DND-41 (cell line): ENCODE measurements around the gene PTGIR.

Experiments
- ATAC-seq: fragments of 200-7000 bp; cut with Tn5 transposase; 3 replicates; pipeline ENCODE4 v1.9.1; 2021; ENCODE audit warnings: low read depth; ENCODE audit not compliant: insufficient read depth
- DNase-seq: peaks from one replicate; pipeline ENCODE4 v3.0.0-alpha.2; 2020
- H2AFZ ChIP-seq: 2 replicates; pipeline ENCODE4 v1.6.0; 2012; ENCODE audit warnings: low read depth, low read length
- H3K27ac ChIP-seq: 2 replicates; pipeline ENCODE4 v1.5.1; 2012; ENCODE audit warnings: low read length, inconsistent platforms
- H3K27me3 ChIP-seq: fragments of 200-600 bp; sonication (generic); 2 replicates; pipeline ENCODE4 v1.6.0; 2012; ENCODE audit warnings: low read length, mild to moderate bottlenecking, inconsistent platforms; ENCODE audit not compliant: insufficient read depth, poor library complexity
- H3K36me3 ChIP-seq: 2 replicates; pipeline ENCODE4 v1.5.1; 2012; ENCODE audit warnings: low read length, inconsistent platforms; ENCODE audit not compliant: insufficient read depth
- H3K4me1 ChIP-seq: 2 replicates; pipeline ENCODE4 v1.5.1; 2012; ENCODE audit warnings: mild to moderate bottlenecking, low read length; ENCODE audit not compliant: insufficient read depth
- H3K4me2 ChIP-seq: 2 replicates; pipeline ENCODE4 v1.6.0; 2012; ENCODE audit warnings: mild to moderate bottlenecking, moderate library complexity, low read length, inconsistent platforms; ENCODE audit not compliant: insufficient read depth
- H3K4me3 ChIP-seq, 2 experiments: fragments of 200-600 bp in 1 of 2; shearing (Covaris generic) in 1 of 2; 2 replicates each; pipeline ENCODE4 v1.5.1; 2012 to 2016; ENCODE audit warnings: inconsistent platforms in 2 of 2, low read length in 2 of 2, mild to moderate bottlenecking in 2 of 2, low read depth in 1 of 2, moderate library complexity in 1 of 2
- H3K79me2 ChIP-seq: 2 replicates; pipeline ENCODE4 v1.6.0; 2012; ENCODE audit warnings: low read length, inconsistent platforms; ENCODE audit not compliant: insufficient read depth
- H3K9ac ChIP-seq: 2 replicates; pipeline ENCODE4 v1.6.0; 2012; ENCODE audit warnings: low read depth, mild to moderate bottlenecking, inconsistent platforms, low read length, moderate library complexity
- H3K9me3 ChIP-seq: 2 replicates; pipeline ENCODE4 v1.5.1; 2012; ENCODE audit warnings: low read length, moderate library complexity, mild to moderate bottlenecking, inconsistent platforms; ENCODE audit not compliant: insufficient read depth, severe bottlenecking
- H4K20me1 ChIP-seq: 2 replicates; pipeline ENCODE4 v1.6.0; 2012; ENCODE audit warnings: low read length; ENCODE audit not compliant: insufficient read depth
- CTCF ChIP-seq: IDR thresholded peaks from 2 replicates; pipeline ENCODE4 v1.5.1; 2012; ENCODE audit warnings: borderline replicate concordance, low read length, moderate library complexity, mild to moderate bottlenecking; ENCODE audit not compliant: poor library complexity, severe bottlenecking; ENCODE audit errors: extremely low read depth
- EZH2 ChIP-seq: IDR thresholded peaks from 3 replicates; pipeline ENCODE4 v1.6.1; 2012; ENCODE audit warnings: borderline replicate concordance, low read depth, mild to moderate bottlenecking, moderate library complexity, low read length, inconsistent platforms; ENCODE audit not compliant: severe bottlenecking

Gene PTGIR

GRCh38 chr19:46610413-46610775 lies 14.5 kb downstream of the PTGIR start:
- Histone ChIP-seq H3K79me2 (peaks cover 16% of the 10 kb centered on the region), H3K9ac (no peak overlapping the region), H3K36me3 (peaks cover 53% of the 10 kb centered on the region), H3K27me3 (no peaks in the 10 kb centered on the region), H2AFZ (no peak overlapping the region), H3K4me1 (peaks cover 30% of the 10 kb centered on the region), H3K27ac (no peak overlapping the region), H3K4me2 (no peak overlapping the region), H3K9me3 (no peaks in the 10 kb centered on the region), H4K20me1 (peaks cover 48% of the 10 kb centered on the region), H3K4me3 (no peak overlapping the region)
- TF ChIP-seq CTCF = no peak
- no peak for TF ChIP-seq EZH2
- no peak for DNase-seq
- ATAC-seq = no peak

DNA sequence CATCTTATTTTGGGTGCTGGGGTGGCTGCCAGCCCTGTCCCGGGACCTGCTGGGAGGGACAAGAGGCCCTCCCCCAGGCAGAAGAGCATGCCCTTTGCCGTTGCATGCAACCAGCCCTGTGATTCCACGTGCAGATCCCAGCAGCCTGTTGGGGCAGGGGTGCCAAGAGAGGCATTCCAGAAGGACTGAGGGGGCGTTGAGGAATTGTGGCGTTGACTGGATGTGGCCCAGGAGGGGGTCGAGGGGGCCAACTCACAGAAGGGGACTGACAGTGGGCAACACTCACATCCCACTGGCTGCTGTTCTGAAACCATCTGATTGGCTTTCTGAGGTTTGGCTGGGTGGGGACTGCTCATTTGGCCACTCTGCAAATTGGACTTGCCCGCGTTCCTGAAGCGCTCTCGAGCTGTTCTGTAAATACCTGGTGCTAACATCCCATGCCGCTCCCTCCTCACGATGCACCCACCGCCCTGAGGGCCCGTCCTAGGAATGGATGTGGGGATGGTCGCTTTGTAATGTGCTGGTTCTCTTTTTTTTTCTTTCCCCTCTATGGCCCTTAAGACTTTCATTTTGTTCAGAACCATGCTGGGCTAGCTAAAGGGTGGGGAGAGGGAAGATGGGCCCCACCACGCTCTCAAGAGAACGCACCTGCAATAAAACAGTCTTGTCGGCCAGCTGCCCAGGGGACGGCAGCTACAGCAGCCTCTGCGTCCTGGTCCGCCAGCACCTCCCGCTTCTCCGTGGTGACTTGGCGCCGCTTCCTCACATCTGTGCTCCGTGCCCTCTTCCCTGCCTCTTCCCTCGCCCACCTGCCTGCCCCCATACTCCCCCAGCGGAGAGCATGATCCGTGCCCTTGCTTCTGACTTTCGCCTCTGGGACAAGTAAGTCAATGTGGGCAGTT lies 15.1 kb downstream of the PTGIR start:
- Histone ChIP-seq H4K20me1 (peaks cover 54% of the 10 kb centered on the region), H3K79me2 (peaks cover 22% of the 10 kb centered on the region), H3K9ac (no peak overlapping the region), H3K36me3 (peaks cover 59% of the 10 kb centered on the region), H3K27me3 (no peaks in the 10 kb centered on the region), H3K4me3 (no peak overlapping the region), H2AFZ (no peak overlapping the region), H3K4me2 (no peak overlapping the region), H3K9me3 (no peaks in the 10 kb centered on the region), H3K27ac (no peak overlapping the region), H3K4me1 (peaks cover 33% of the 10 kb centered on the region)
- no peak for DNase-seq
- no peak for ATAC-seq
- no peak for TF ChIP-seq CTCF
- TF ChIP-seq EZH2 = no peak

DNA sequence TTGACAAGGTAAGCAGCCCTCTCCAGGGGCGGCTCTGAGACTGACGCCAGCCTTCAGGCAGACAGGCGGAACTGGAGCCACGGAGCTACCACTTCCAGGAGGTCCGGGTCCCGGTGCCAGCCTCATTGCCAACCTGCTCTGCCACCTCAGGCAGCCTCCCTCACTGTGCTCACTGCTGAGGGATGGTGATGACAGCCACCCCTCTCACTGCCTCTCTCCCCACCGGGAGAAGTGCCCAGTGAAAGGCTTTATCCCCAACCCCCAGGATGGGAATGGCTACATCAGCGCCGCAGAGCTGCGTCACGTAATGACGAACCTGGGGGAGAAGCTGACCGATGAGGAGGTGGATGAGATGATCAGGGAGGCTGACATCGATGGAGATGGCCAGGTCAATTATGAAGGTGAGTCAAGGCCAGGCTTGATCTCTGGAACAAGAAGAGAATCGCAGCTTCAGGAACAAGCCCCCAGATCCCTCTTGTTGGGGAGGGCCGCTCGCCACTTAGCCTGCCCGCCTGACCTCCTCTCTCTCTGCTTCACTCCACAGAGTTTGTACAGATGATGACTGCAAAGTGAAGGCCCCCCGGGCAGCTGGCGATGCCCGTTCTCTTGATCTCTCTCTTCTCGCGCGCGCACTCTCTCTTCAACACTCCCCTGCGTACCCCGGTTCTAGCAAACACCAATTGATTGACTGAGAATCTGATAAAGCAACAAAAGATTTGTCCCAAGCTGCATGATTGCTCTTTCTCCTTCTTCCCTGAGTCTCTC lies 16.1 kb downstream of the PTGIR start:
- DNase-seq (no peak), ATAC-seq (no peak)
- TF ChIP-seq EZH2 = no peak
- TF ChIP-seq CTCF = no peak
- H3K9me3 ChIP-seq = no peaks in the 10 kb centered on the region
- no peak overlapping the region for H3K9ac ChIP-seq
- H3K4me1 ChIP-seq = peaks cover 38% of the 10 kb centered on the region
- no peak overlapping the region for H2AFZ ChIP-seq
- H3K27me3 ChIP-seq = no peaks in the 10 kb centered on the region
- no peak overlapping the region for H3K27ac ChIP-seq
- no peak overlapping the region for H3K4me3 ChIP-seq
- H3K79me2 ChIP-seq = peaks cover 32% of the 10 kb centered on the region
- no peak overlapping the region for H3K4me2 ChIP-seq
- peaks cover 68% of the 10 kb centered on the region for H3K36me3 ChIP-seq
- H4K20me1 ChIP-seq = peaks cover 63% of the 10 kb centered on the region
